GM23338 (cell line): ENCODE measurements around the gene PRDX4.

Experiments used
- CREB1 ChIP-seq: fragments of 250-450 bp; sonication (Bioruptor Pico); IDR thresholded peaks from 2 replicates; pipeline ENCODE4 v1.5.0; 2020; ENCODE audit warnings: low read depth, mild to moderate bottlenecking, moderate library complexity
- EZH2 ChIP-seq: fragments of 200-600 bp; sonication (generic); IDR thresholded peaks from one replicate; pipeline ENCODE4 v1.8.0; 2017; ENCODE audit warnings: antibody characterized with exemption, mild to moderate bottlenecking, low read depth; ENCODE audit not compliant: unreplicated experiment
- TF ChIP-seq, protein P1 (sequence below), 2 experiments: fragments of 200-600 bp in 1 of 2; sonication (generic) in 1 of 2; conservative IDR thresholded peaks; 2 replicates each; pipeline versions ENCODE4 v1.5.1 to v1.6.1; 2016 to 2017; ENCODE audit warnings: antibody characterized with exemption in 2 of 2, low read depth in 2 of 2, mild to moderate bottlenecking in 2 of 2, moderate library complexity in 1 of 2

DNA sequence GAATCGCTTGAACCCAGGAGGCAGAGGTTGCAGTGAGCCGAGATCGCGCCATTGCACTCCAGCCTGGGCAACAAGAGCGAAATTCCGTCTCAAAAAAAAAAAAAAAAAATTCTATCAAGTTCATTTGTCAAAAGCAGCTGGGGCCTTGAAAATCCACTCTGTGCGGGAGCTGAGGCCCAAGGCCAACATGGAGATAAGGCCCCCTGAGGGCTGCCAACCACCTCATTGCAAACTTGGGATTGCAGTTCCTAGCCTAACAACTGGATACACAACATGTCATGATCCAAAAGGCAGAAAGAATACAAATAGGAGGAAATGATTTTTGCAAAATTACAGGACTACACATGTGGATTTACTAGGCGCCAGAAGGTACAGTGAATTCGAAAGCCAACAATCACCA lies 22.5 kb upstream of the PRDX4 start:
- TF ChIP-seq, protein P1, sequence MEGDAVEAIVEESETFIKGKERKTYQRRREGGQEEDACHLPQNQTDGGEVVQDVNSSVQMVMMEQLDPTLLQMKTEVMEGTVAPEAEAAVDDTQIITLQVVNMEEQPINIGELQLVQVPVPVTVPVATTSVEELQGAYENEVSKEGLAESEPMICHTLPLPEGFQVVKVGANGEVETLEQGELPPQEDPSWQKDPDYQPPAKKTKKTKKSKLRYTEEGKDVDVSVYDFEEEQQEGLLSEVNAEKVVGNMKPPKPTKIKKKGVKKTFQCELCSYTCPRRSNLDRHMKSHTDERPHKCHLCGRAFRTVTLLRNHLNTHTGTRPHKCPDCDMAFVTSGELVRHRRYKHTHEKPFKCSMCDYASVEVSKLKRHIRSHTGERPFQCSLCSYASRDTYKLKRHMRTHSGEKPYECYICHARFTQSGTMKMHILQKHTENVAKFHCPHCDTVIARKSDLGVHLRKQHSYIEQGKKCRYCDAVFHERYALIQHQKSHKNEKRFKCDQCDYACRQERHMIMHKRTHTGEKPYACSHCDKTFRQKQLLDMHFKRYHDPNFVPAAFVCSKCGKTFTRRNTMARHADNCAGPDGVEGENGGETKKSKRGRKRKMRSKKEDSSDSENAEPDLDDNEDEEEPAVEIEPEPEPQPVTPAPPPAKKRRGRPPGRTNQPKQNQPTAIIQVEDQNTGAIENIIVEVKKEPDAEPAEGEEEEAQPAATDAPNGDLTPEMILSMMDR (conservative IDR thresholded peaks at IDR 0.05; ENCODE audit: low read depth in 2 of 2), result no peak
- TF ChIP-seq EZH2 (no peak), CREB1 (CRISPR knock-in tag) (no peak)
